SU-DHL-6 (cell line): Measurements from ENCODE around the gene MBNL1.

Source experiments
- H2AFZ ChIP-seq: fragments of 200-600 bp; sonication (generic); 2 replicates; pipeline ENCODE4 v1.6.1; 2014; ENCODE audit warnings: low read depth, mild to moderate bottlenecking, moderate library complexity, mixed read lengths, antibody characterized with exemption, low read length; ENCODE audit not compliant: severe bottlenecking
- H3F3A ChIP-seq: fragments of 200-600 bp; shearing (Covaris generic); 2 replicates; pipeline ENCODE4 v1.6.0; 2016; ENCODE audit warnings: antibody characterized with exemption, mild to moderate bottlenecking; ENCODE audit not compliant: insufficient read depth
- H3K27ac ChIP-seq: fragments of 200-600 bp; sonication (generic); 2 replicates; pipeline ENCODE4 v1.5.1; 2016; ENCODE audit warnings: low read depth, mild to moderate bottlenecking, low read length, moderate library complexity, mixed read lengths
- H3K27me3 ChIP-seq: fragments of 200-600 bp; sonication (generic), shearing (Covaris generic); 2 replicates; pipeline ENCODE4 v1.6.0; 2014; ENCODE audit warnings: mild to moderate bottlenecking, low read length
- H3K36me3 ChIP-seq: fragments of 200-600 bp; sonication (generic); 2 replicates; pipeline ENCODE4 v1.6.1; 2014; ENCODE audit warnings: mild to moderate bottlenecking, low read length, mixed read lengths
- H3K4me2 ChIP-seq: fragments of 300-600, 200-600 bp; shearing (Covaris generic), sonication (generic); 2 replicates; pipeline ENCODE4 v1.6.0; 2014; ENCODE audit warnings: low read length, low read depth, mild to moderate bottlenecking; ENCODE audit not compliant: poor library complexity, severe bottlenecking
- H3K4me3 ChIP-seq: fragments of 200-600 bp; sonication (generic); 2 replicates; pipeline ENCODE4 v1.5.1; 2014; ENCODE audit warnings: antibody characterized with exemption, low read length, mild to moderate bottlenecking, mixed read lengths; ENCODE audit not compliant: insufficient read depth, poor library complexity, severe bottlenecking
- H3K79me2 ChIP-seq: fragments of 200-600 bp; sonication (generic); 2 replicates; pipeline ENCODE4 v1.6.1; 2014; ENCODE audit warnings: mild to moderate bottlenecking, low read length, moderate library complexity; ENCODE audit not compliant: insufficient read depth
- H3K9ac ChIP-seq: fragments of 200-600 bp; sonication (generic); 2 replicates; pipeline ENCODE4 v1.7.0; 2014; ENCODE audit warnings: mild to moderate bottlenecking, low read length
- H3K9me2 ChIP-seq: fragments of 200-600 bp; sonication (generic); replicated peaks from 2 replicates; pipeline ENCODE4 v1.6.1; 2014; ENCODE audit warnings: low read length; ENCODE audit not compliant: insufficient read depth
- H3K9me3 ChIP-seq: fragments of 200-600 bp; sonication (generic); 2 replicates; pipeline ENCODE4 v1.6.1; 2014; ENCODE audit warnings: low read length, mixed read lengths; ENCODE audit not compliant: insufficient read depth
- H4K20me1 ChIP-seq: fragments of 200-600 bp; sonication (generic); 2 replicates; pipeline ENCODE4 v1.6.1; 2014; ENCODE audit warnings: low read depth, mild to moderate bottlenecking, antibody characterized with exemption, low read length, moderate library complexity, mixed read lengths
- CTCF ChIP-seq: fragments of 200-600 bp; sonication (generic); IDR thresholded peaks from one replicate; pipeline ENCODE4 v1.5.1; 2017; ENCODE audit warnings: antibody characterized with exemption, mild to moderate bottlenecking, low read length, moderate library complexity; ENCODE audit not compliant: insufficient read depth, poor library complexity, severe bottlenecking
- EZH2phosphoT487 ChIP-seq: fragments of 200-600 bp; sonication (generic), shearing (Covaris generic); conservative IDR thresholded peaks from 2 replicates; pipeline ENCODE4 v1.6.1; 2018; ENCODE audit warnings: mild to moderate bottlenecking, antibody characterized with exemption, low read length, moderate library complexity, mixed read lengths

Gene MBNL1

GRCh38 chr3:152268555-152269055 lies at the start of gene MBNL1:
Gene MBNL1, plus strand, starts transcription at chr3:152268929. Its CDS starts 31,265 bp downstream, at chr3:152300194.
- no peaks in the 10 kb centered on the region for H3K27me3 ChIP-seq
- peaks cover 35% of the 10 kb centered on the region for H4K20me1 ChIP-seq
- H3K9ac ChIP-seq = peak within 1 kb of the TSS; percentile 81
- H3K27ac ChIP-seq = peak within 1 kb of the TSS; percentile 95
- peaks cover 10% of the 10 kb centered on the region; the same call in 1 of the 2 replicates for H3F3A ChIP-seq
- TF ChIP-seq CTCF = no peak
- peaks cover 53% of the 10 kb centered on the region for H3K79me2 ChIP-seq
- peak within 1 kb of the TSS; percentile 91 for H3K4me2 ChIP-seq
- H3K9me3 ChIP-seq = no peaks in the 10 kb centered on the region
- H3K9me2 ChIP-seq = no peaks in the 10 kb centered on the region
- H2AFZ ChIP-seq = peak within 1 kb of the TSS; percentile 57
- H3K4me3 ChIP-seq = peak within 1 kb of the TSS; percentile 68
- peaks cover 5% of the 10 kb centered on the region for H3K36me3 ChIP-seq

GRCh38 chr3:152219216-152219615 lies 49.5 kb upstream of the MBNL1 start:
- no peaks in the 10 kb centered on the region for H3K79me2 ChIP-seq
- H2AFZ ChIP-seq = no peak overlapping the region
- no peak overlapping the region for H3K4me2 ChIP-seq
- no peaks in the 10 kb centered on the region for H3K9me3 ChIP-seq
- no peaks in the 10 kb centered on the region for H3K9me2 ChIP-seq
- H3K27me3 ChIP-seq = no peaks in the 10 kb centered on the region
- no peaks in the 10 kb centered on the region for H3K36me3 ChIP-seq
- H3K9ac ChIP-seq = no peak overlapping the region
- H4K20me1 ChIP-seq = no peaks in the 10 kb centered on the region
- H3K27ac ChIP-seq = no peak overlapping the region
- H3F3A ChIP-seq = no peaks in the 10 kb centered on the region
- no peak for TF ChIP-seq CTCF
- no peak for TF ChIP-seq EZH2phosphoT487
- H3K4me3 ChIP-seq = no peak overlapping the region

GRCh38 chr3:152219769-152220255 lies 48.9 kb upstream of the MBNL1 start:
- H3K9me2 ChIP-seq = no peaks in the 10 kb centered on the region
- H3K9ac ChIP-seq = no peak overlapping the region
- no peaks in the 10 kb centered on the region for H3K9me3 ChIP-seq
- H2AFZ ChIP-seq = no peak overlapping the region
- H3K79me2 ChIP-seq = no peaks in the 10 kb centered on the region
- no peaks in the 10 kb centered on the region for H3F3A ChIP-seq
- H3K27me3 ChIP-seq = no peaks in the 10 kb centered on the region
- no peak overlapping the region for H3K27ac ChIP-seq
- H3K4me3 ChIP-seq = no peak overlapping the region
- no peak for TF ChIP-seq CTCF
- no peak for TF ChIP-seq EZH2phosphoT487
- H3K36me3 ChIP-seq = no peaks in the 10 kb centered on the region
- no peak overlapping the region for H3K4me2 ChIP-seq
- H4K20me1 ChIP-seq = no peaks in the 10 kb centered on the region
